ENCODE measurements around the gene TIMP2.

- no peak for TF ChIP-seq GATA3 (IDR thresholded peaks at IDR 0.05; ENCODE audit: low read depth, low read length)
- TF ChIP-seq GATA2 (IDR thresholded peaks at IDR 0.05; ENCODE audit: low read depth, low read length) = no peak
Observed at GRCh38 chr17:78918979-78919378, 6.2 kb downstream of the TIMP2 start.
